ENCODE measurements around the gene TTC28. TPM values are rescaled to one million over a fixed set of nuclear protein-coding genes. Genes with fewer than 3 reads are reported as not detected.

The TTC28 gene
- total and polyA plus RNA-seq, 2 donors (not counting 1 experiment from before 2014, with no cell fraction given), result 8.2 to 31.4 TPM

DNA sequence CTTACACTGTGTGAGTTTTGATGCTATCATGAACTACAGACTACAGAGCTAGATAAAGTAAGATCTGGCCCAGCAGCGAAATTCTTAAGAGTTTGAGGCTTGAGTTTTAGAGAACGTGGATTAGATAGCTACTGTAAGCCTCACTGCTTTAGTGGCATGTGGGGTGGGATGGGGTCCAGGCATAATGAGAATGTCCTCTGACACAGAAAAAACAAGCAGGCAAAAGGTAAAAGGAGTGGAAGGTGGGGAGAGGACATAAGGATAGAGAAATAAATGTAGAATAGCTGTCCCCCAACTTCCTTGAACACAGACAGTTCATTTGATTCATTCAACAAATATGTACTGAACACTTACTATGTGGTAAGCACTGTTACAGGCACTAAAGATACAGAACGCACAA is 436.1 kb downstream of the TTC28 start:
- Histone ChIP-seq H3K4me1 (ENCODE audit: control insufficient read depth, extremely low read depth, insufficient read depth, low read length) (peaks cover 2% of the 10 kb centered on the region), H3K36me3 (ENCODE audit: control insufficient read depth, insufficient read depth, low read length) (no peaks in the 10 kb centered on the region), H3K9ac (ENCODE audit: insufficient read depth, low read length) (no peak overlapping the region), H3K4me3 (replicated peaks in 1 of 4; ENCODE audit: control extremely low read depth in 1 of 4, insufficient read depth in 1 of 4, low read depth in 3 of 4, low read length in 4 of 4) (no peak overlapping the region), H3K27me3 (ENCODE audit: control insufficient read depth, insufficient read depth, low read length) (no peaks in the 10 kb centered on the region), H3K4me2 (ENCODE audit: extremely low read depth, insufficient read depth, low read length) (no peak overlapping the region), H3K27ac (ENCODE audit: insufficient read depth, low read length) (no peak overlapping the region), H4K20me1 (ENCODE audit: control insufficient read depth, extremely low read depth, insufficient read depth, low read length) (no peaks in the 10 kb centered on the region), H2AFZ (ENCODE audit: low read length) (no peak overlapping the region), H3K79me2 (ENCODE audit: control insufficient read depth, insufficient read depth, low read length) (no peaks in the 10 kb centered on the region), H3K9me3 (ENCODE audit: control insufficient read depth, insufficient read depth, low read depth, low read length) (no peaks in the 10 kb centered on the region)
- no peak for TF ChIP-seq EZH2 (IDR thresholded peaks at IDR 0.05; ENCODE audit: low read length, missing control alignments)
- TF ChIP-seq, protein P1, sequence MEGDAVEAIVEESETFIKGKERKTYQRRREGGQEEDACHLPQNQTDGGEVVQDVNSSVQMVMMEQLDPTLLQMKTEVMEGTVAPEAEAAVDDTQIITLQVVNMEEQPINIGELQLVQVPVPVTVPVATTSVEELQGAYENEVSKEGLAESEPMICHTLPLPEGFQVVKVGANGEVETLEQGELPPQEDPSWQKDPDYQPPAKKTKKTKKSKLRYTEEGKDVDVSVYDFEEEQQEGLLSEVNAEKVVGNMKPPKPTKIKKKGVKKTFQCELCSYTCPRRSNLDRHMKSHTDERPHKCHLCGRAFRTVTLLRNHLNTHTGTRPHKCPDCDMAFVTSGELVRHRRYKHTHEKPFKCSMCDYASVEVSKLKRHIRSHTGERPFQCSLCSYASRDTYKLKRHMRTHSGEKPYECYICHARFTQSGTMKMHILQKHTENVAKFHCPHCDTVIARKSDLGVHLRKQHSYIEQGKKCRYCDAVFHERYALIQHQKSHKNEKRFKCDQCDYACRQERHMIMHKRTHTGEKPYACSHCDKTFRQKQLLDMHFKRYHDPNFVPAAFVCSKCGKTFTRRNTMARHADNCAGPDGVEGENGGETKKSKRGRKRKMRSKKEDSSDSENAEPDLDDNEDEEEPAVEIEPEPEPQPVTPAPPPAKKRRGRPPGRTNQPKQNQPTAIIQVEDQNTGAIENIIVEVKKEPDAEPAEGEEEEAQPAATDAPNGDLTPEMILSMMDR (conservative IDR thresholded peaks at IDR 0.05 in 1 of 2, IDR thresholded peaks at IDR 0.05 in 1 of 2; ENCODE audit: low read depth in 1 of 2, low read length in 2 of 2), result no peak
- DNase-seq (ENCODE audit: low read depth in 2 of 2), result peak; percentile 23 to 88

DNA sequence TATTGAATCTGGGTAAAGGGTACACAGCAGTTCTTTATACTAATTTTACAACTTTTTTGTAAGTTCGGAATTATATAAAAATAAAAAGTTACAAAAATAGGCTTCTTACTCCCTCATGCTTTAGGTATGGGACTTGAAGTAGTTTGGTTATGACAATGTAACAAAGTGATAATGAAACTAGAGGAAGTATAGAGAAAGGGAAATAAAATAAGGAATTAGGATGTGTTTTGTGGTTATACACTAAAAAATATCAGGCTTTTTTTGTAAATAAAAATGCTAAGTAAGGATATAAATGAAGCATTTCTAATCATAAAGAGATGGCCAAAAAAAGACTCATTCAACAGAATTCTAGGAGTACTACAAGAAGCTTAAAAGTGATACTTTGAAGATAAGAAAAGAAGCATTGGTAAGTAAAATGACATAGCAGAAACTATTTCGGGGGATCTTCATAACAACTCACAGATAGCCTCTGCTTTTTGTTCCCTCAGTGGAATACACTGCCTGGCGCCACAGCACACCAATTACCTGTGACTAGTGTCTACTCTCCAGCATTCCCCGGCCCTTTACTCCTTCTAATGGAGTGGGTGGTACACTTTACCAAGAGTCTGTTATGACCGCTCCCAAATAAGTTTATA is 437.9 kb downstream of the TTC28 start:
- TF ChIP-seq EZH2 (IDR thresholded peaks at IDR 0.05; ENCODE audit: low read length, missing control alignments), result no peak
- TF ChIP-seq, protein P1 (conservative IDR thresholded peaks at IDR 0.05 in 1 of 2, IDR thresholded peaks at IDR 0.05 in 1 of 2; ENCODE audit: low read depth in 1 of 2, low read length in 2 of 2), result no peak

DNA sequence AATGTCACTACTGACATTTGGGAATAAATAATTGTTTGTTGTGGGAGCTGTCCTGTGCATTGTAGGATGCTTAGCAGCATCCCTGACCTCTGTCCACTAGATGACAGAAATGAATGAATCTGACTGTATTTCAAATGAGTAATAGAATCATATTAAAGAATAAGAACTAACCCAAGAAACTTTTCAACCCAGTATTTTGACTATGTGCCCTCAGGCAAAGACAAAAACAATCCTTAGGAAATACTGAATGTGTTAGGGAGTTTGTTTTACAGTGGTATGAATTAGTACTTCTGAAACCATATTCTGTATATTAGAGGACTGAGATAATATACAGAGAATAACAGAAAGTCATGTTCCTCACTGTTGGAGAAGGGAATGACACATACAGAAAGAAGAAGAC is 439.7 kb downstream of the TTC28 start:
- no peak overlapping the region for H2AFZ ChIP-seq (ENCODE audit: low read length)

More for the DNA sequence above, 437.9 kb downstream of the TTC28 start:
- Histone ChIP-seq H4K20me1 (ENCODE audit: control insufficient read depth, extremely low read depth, insufficient read depth, low read length) (no peaks in the 10 kb centered on the region), H3K27me3 (ENCODE audit: control insufficient read depth, insufficient read depth, low read length) (no peaks in the 10 kb centered on the region), H3K4me1 (ENCODE audit: control insufficient read depth, extremely low read depth, insufficient read depth, low read length) (peaks cover 2% of the 10 kb centered on the region), H3K4me3 (replicated peaks in 1 of 4; ENCODE audit: control extremely low read depth in 1 of 4, insufficient read depth in 1 of 4, low read depth in 3 of 4, low read length in 4 of 4) (no peak overlapping the region), H3K4me2 (ENCODE audit: extremely low read depth, insufficient read depth, low read length) (no peak overlapping the region), H3K9ac (ENCODE audit: insufficient read depth, low read length) (no peak overlapping the region), H2AFZ (ENCODE audit: low read length) (no peak overlapping the region), H3K27ac (ENCODE audit: insufficient read depth, low read length) (no peak overlapping the region), H3K9me3 (ENCODE audit: control insufficient read depth, insufficient read depth, low read depth, low read length) (no peaks in the 10 kb centered on the region), H3K79me2 (ENCODE audit: control insufficient read depth, insufficient read depth, low read length) (no peaks in the 10 kb centered on the region), H3K36me3 (ENCODE audit: control insufficient read depth, insufficient read depth, low read length) (no peaks in the 10 kb centered on the region)
- no peak for DNase-seq (ENCODE audit: low read depth in 2 of 2)

More for the DNA sequence above, 439.7 kb downstream of the TTC28 start:
- Histone ChIP-seq H3K36me3 (ENCODE audit: control insufficient read depth, insufficient read depth, low read length) (no peaks in the 10 kb centered on the region), H3K79me2 (ENCODE audit: control insufficient read depth, insufficient read depth, low read length) (no peaks in the 10 kb centered on the region), H3K9ac (ENCODE audit: insufficient read depth, low read length) (no peak overlapping the region), H4K20me1 (ENCODE audit: control insufficient read depth, extremely low read depth, insufficient read depth, low read length) (no peaks in the 10 kb centered on the region), H3K4me2 (ENCODE audit: extremely low read depth, insufficient read depth, low read length) (no peak overlapping the region), H3K27ac (ENCODE audit: insufficient read depth, low read length) (no peak overlapping the region), H3K4me1 (ENCODE audit: control insufficient read depth, extremely low read depth, insufficient read depth, low read length) (peaks cover 2% of the 10 kb centered on the region), H3K9me3 (ENCODE audit: control insufficient read depth, insufficient read depth, low read depth, low read length) (no peaks in the 10 kb centered on the region), H3K4me3 (replicated peaks in 1 of 4; ENCODE audit: control extremely low read depth in 1 of 4, insufficient read depth in 1 of 4, low read depth in 3 of 4, low read length in 4 of 4) (no peak overlapping the region), H3K27me3 (ENCODE audit: control insufficient read depth, insufficient read depth, low read length) (no peaks in the 10 kb centered on the region)
- no peak for DNase-seq (ENCODE audit: low read depth in 2 of 2)
- TF ChIP-seq EZH2 (IDR thresholded peaks at IDR 0.05; ENCODE audit: low read length, missing control alignments), result no peak
- TF ChIP-seq, protein P1 (conservative IDR thresholded peaks at IDR 0.05 in 1 of 2, IDR thresholded peaks at IDR 0.05 in 1 of 2; ENCODE audit: low read depth in 1 of 2, low read length in 2 of 2), result no peak
